ENCODE measurements around the gene RACK1. TPM values are rescaled to one million over a fixed set of nuclear protein-coding genes. Genes with fewer than 3 reads are reported as not detected.

The RACK1 gene
- total and polyA plus RNA-seq, 2 of the 8 experiments (the other 6 are each of a cell fraction or from before 2014, with no cell fraction given), result 2,589 to 7,971 TPM

DNA sequence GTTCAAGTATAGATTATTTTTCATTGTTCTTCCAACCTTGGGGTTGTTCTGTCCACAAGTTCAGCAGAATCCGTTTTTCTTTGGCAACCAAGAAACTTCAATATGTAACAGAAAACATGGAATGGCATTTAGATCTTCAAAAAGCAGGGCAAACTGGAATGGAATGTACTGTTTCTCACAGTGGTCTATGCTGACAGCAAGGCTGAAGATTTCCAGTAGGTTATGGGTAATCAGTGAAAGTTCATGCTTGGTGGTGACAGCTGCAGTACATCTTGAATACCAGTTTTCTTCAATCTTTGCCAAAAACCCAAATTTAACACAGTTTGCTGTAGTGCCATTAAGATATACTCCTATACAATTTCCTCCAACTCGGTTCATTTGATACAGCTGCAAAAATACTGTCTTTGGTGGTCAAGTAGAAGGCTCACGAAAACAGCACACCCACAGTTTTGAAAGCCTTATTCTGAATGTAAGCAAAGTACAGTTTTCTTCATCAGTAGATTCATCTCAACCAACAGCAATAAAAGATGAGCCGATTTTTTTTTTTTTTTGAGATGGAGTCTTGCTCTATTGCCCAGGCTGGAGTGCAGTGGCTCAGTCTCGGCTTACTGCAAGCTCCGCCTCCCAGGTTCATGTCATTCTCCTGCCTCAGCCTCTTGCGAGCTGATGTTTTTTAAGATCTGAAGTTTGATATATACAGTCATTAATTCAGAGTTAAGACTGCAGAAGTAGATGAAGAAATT is 12.3 kb upstream of the RACK1 start:
- peaks cover 0 to 1% (median 0%) of the 10 kb centered on the region in 4 experiments; a peak in 1 of 7 replicates for H3K27me3 ChIP-seq (replicated peaks in 1 of 4; ENCODE audit: control insufficient read depth in 3 of 4, extremely low read depth in 1 of 4, insufficient read depth in 3 of 4, low read length in 3 of 4)
- H2BK12ac ChIP-seq (ENCODE audit: low read depth, low read length), result no peak overlapping the region
- no peak overlapping the region for H3K4ac ChIP-seq (replicated peaks; ENCODE audit: insufficient read length, low read depth, low read length)
- no peak overlapping the region for H4K8ac ChIP-seq (ENCODE audit: extremely low read depth, insufficient read depth, low read length)
- no peak overlapping the region for H2AK5ac ChIP-seq (ENCODE audit: low read depth, low read length)
- H3K36me3 ChIP-seq (ENCODE audit: control insufficient read depth in 2 of 4, insufficient read depth in 4 of 4, low read length in 3 of 4), result peaks cover 6 to 48% (median 18%) of the 10 kb centered on the region in 4 experiments; a peak in 7 of 8 replicates
- no peak overlapping the region for H2BK20ac ChIP-seq (ENCODE audit: low read length)
- H3K9ac ChIP-seq (replicated peaks in 1 of 4; ENCODE audit: extremely low read depth in 1 of 4, low read depth in 3 of 4, low read length in 3 of 4), result no peak overlapping the region
- H3K4me1 ChIP-seq (replicated peaks in 1 of 4; ENCODE audit: control insufficient read depth in 3 of 4, insufficient read depth in 4 of 4, low read length in 3 of 4), result peaks cover 4 to 10% (median 6%) of the 10 kb centered on the region in 4 experiments; a peak in 6 of 7 replicates
- peaks cover 14 to 35% of the 10 kb centered on the region in 2 experiments for H4K20me1 ChIP-seq (replicated peaks in 1 of 2; ENCODE audit: control insufficient read depth in 1 of 2, insufficient read depth in 2 of 2, low read length in 2 of 2)
- ChIA-PET CTCF (ENCODE audit: partially characterized antibody) (no interaction called here), POLR2A (ENCODE audit: partially characterized antibody) (interaction anchor here (0.7 to 34.2 kb wide), 6 partner anchors 9 to 1573 kb away, joined by 3 to 1334 read pairs (median 4); partner anchors contain the start of genes RACK1 and TRIM41)
- H2BK15ac ChIP-seq (ENCODE audit: low read length), result no peak overlapping the region
- TF ChIP-seq POLR2A (IDR thresholded peaks at IDR 0.05; ENCODE audit: control extremely low read depth in 1 of 2, low read depth in 2 of 2, low read length in 2 of 2), result 0 out of 3 replicates have a peak, but pooled peaks of 1 of the 2 experiments have one; percentile 29
- TF ChIP-seq TEAD4 (IDR thresholded peaks at IDR 0.05; ENCODE audit: low read depth, low read length), result no peak
- peaks cover 10% of the 10 kb centered on the region for H3K79me1 ChIP-seq (ENCODE audit: low read depth, low read length)
- H3K23ac ChIP-seq (ENCODE audit: insufficient read length), result no peak overlapping the region
- H3K56ac ChIP-seq (replicated peaks; ENCODE audit: insufficient read length, low read depth, low read length), result no peak overlapping the region
- no peak overlapping the region for H2BK5ac ChIP-seq (ENCODE audit: low read depth, low read length)
- H3K27ac ChIP-seq (ENCODE audit: low read depth, low read length), result no peak overlapping the region
- H3K4me3 ChIP-seq (ENCODE audit: extremely low read depth in 1 of 4, insufficient read depth in 2 of 4, low read depth in 3 of 4, low read length in 4 of 4), result no peak overlapping the region
- FAIRE-seq (no peak), DNase-seq (ENCODE audit: low read depth in 1 of 2, low spot score in 2 of 2) (no peak)
- H4K91ac ChIP-seq (replicated peaks; ENCODE audit: insufficient read length, low read length), result no peak overlapping the region
- H3K4me2 ChIP-seq (ENCODE audit: insufficient read depth in 1 of 2, low read depth in 2 of 2, low read length in 2 of 2), result no peak overlapping the region
- WGBS, 2 experiments (ENCODE audit: extremely low coverage in 1 of 2, insufficient coverage in 1 of 2, insufficient read length in 1 of 2, insufficient replicate concordance in 2 of 2, low coverage in 1 of 2, low lambda C conversion rate in 2 of 2, missing lambda C conversion rate in 1 of 2), result 81% methylated on average over 7 of the region's 7 CpGs; no CpG with 5 or more reads in 1 of the 2 experiments
- H2BK120ac ChIP-seq (replicated peaks; ENCODE audit: low read depth, low read length), result no peak overlapping the region
- H3K9me3 ChIP-seq (ENCODE audit: insufficient read depth in 2 of 2, low read depth in 1 of 2, low read length in 1 of 2), result no peaks in the 10 kb centered on the region
- no peak overlapping the region for H2AFZ ChIP-seq (ENCODE audit: low read length)
- no peak overlapping the region for H3K18ac ChIP-seq (ENCODE audit: extremely low read depth, low read length)
- no peak overlapping the region for H4K5ac ChIP-seq (ENCODE audit: insufficient read length, low read depth, low read length)
- peaks cover 12 to 77% of the 10 kb centered on the region in 2 experiments; a peak in 3 of 4 replicates for H3K79me2 ChIP-seq (ENCODE audit: control insufficient read depth in 1 of 2, insufficient read depth in 2 of 2, low read length in 2 of 2)
- peaks cover 10% of the 10 kb centered on the region for H3K23me2 ChIP-seq (ENCODE audit: low read depth, low read length)
- H3K14ac ChIP-seq (ENCODE audit: insufficient read length), result no peak overlapping the region
